GM12872 (cell line): ENCODE measurements around the gene TNFRSF18.

Experiments
- CTCF ChIP-seq: IDR thresholded peaks from 3 replicates; pipeline ENCODE4 v1.5.1; 2011; ENCODE audit warnings: low read depth, mild to moderate bottlenecking, low read length, moderate library complexity; ENCODE audit not compliant: insufficient read depth

The TNFRSF18 gene

GRCh38 chr1:1247341-1247913 lies 41.0 kb upstream of the TNFRSF18 start:
- TF ChIP-seq CTCF, result no peak

- no peak for TF ChIP-seq CTCF
Measured at GRCh38 chr1:1246577-1247340, 40.4 kb upstream of the TNFRSF18 start, which contains the start of gene C1QTNF12. Gene C1QTNF12 (minus strand): TSS chr1:1246722. CDS start chr1:1246690, 32 bp downstream.

- no peak for TF ChIP-seq CTCF
Measured at GRCh38 chr1:1245817-1246576, 39.6 kb upstream of the TNFRSF18 start.

GRCh38 chr1:1245178-1245816 lies 38.9 kb upstream of the TNFRSF18 start:
- TF ChIP-seq CTCF, result no peak

GRCh38 chr1:1244192-1244811 lies 37.9 kb upstream of the TNFRSF18 start:
- TF ChIP-seq CTCF, result no peak

GRCh38 chr1:1243807-1244191 lies 37.4 kb upstream of the TNFRSF18 start:
- TF ChIP-seq CTCF, result no peak
